Heart left ventricle (tissue), 16 donors: ENCODE measurements around the gene PCYOX1L. TPM values are rescaled to one million over a fixed set of nuclear protein-coding genes. Genes with fewer than 3 reads are reported as not detected.
A peak's percentile ranks its signal among the peaks of the same experiment; 100 is the strongest.
"Not testable (repeated sequence)": the region's sequence is repeated elsewhere in the genome, so short reads cannot be mapped to it uniquely, and the experiment has no call there.

ENCODE experiments used
- ATAC-seq, 4 donors: fragments of 200-7000 bp; cut with Tn5 transposase; one replicate each; pipeline ENCODE4 v1.9.1; 2020 to 2022; ENCODE audit warnings: moderate library complexity in 4 of 4, mild to moderate bottlenecking in 3 of 4, moderate number of reproducible peaks in 1 of 4
- DNase-seq, 5 donors: peaks; one replicate each; pipeline ENCODE4 v3.0.0-alpha.2; 2020
- H3K27ac ChIP-seq, 12 donors: fragments of 200-600 bp; sonication (generic) in 4 of 12; one replicate each; pipeline versions ENCODE4 v1.5.0 to v1.8.0; 2016 to 2022; ENCODE audit warnings: mild to moderate bottlenecking in 2 of 12
- H3K27me3 ChIP-seq, 9 donors: fragments of 200-600 bp; sonication (generic) in 2 of 9; one replicate each; pipeline versions ENCODE4 v1.5.1 to v1.8.0; 2016 to 2022; ENCODE audit warnings: mild to moderate bottlenecking in 3 of 9
- H3K36me3 ChIP-seq, 9 donors: fragments of 200-600 bp; sonication (generic) in 2 of 9; one replicate each; pipeline versions ENCODE4 v1.5.0 to v1.8.0; 2018 to 2022; ENCODE audit warnings: mild to moderate bottlenecking in 2 of 9
- H3K4me1 ChIP-seq, 12 donors: fragments of 200-600 bp; sonication (generic) in 4 of 12; one replicate each; pipeline versions ENCODE4 v1.5.0 to v1.8.0; 2016 to 2022; ENCODE audit warnings: mild to moderate bottlenecking in 3 of 12
- H3K4me3 ChIP-seq, 12 donors: fragments of 200-600 bp; sonication (generic) in 4 of 12; one replicate each; pipeline versions ENCODE4 v1.5.0 to v1.8.0; 2017 to 2022; ENCODE audit warnings: mild to moderate bottlenecking in 9 of 12, moderate library complexity in 4 of 12
- H3K9me3 ChIP-seq, 12 donors: fragments of 200-600 bp; sonication (generic) in 4 of 12; one replicate each; pipeline versions ENCODE4 v1.5.0 to v1.8.0; 2016 to 2022; ENCODE audit warnings: mild to moderate bottlenecking in 1 of 12
- CTCF ChIP-seq, 12 donors: fragments of 200-600 bp; sonication (generic) in 4 of 12; IDR thresholded peaks; one replicate each; pipeline versions ENCODE4 v1.5.0 to v1.8.0; 2018 to 2022; ENCODE audit warnings: antibody characterized with exemption in 12 of 12, mild to moderate bottlenecking in 5 of 12
- POLR2A ChIP-seq, 2 donors: fragments of 450-650 bp; IDR thresholded peaks; one replicate each; pipeline ENCODE4 v1.6.1; 2017; ENCODE audit warnings: antibody characterized with exemption in 2 of 2, mild to moderate bottlenecking in 2 of 2, moderate library complexity in 2 of 2
- WGBS, 4 donors: extraction: QIAGEN DNeasy Blood & Tissue Kit in 2 of 4; methylation state at CpG; one replicate each; pipeline versions ENCODE4 v1.1.5 to v1.1.7; 2013 to 2018; 5-methylcytosine and 5-hydroxymethylcytosine counted together
- intact Hi-C, 10 donors: fragments of 100-400 bp; cut with DNase I; formaldehyde crosslinking; loops; one replicate each; pipeline versions ENCODE4 v1.11.1 to v1.14.2; 2022
- polyA plus RNA-seq, 2 donors: library from polyadenylated mRNA; stranded (reverse); fragments of 200-250 nt; gene quantifications; one replicate each; pipeline ENCODE4 v1.2.3, GENCODE V29; 2013
- total RNA-seq, 9 donors: library from RNA; depleted of rRNA in 2 of 9; stranded (reverse); fragments of >200 nt in 2 of 9; fragmentation: NEBNext Ultra II Directional in 3 of 9; extraction: Animal tissue kit (Norgen Biotek cat#: 25700) in 3 of 9; gene quantifications; one replicate each; pipeline versions ENCODE4 v1.1.0 to v1.2.4, GENCODE V29; 2016 to 2023
- donor health status: ischemic (EF 13 %, LVEDD 7.1; RV severe dilation, severe dysfunction).
- donor health status: healthy with polysubstance abuse.
- donor health status: DM: no; HTN: yes; CAD: no.
- donor health status: DM: no; HTN: no; CAD: no.
- donor health status: ischemic (EF 25% LVEDD 6.9; RV normal size, moderate dysfunction).
- donor health status: ischemic (EF 25% LVEDD 5.7; RV mildly dilated, moderate dysfunction).
- donor health status: healthy.
- donor health status: DM: yes; HTN: yes; CAD: no.
- donor health status: ischemic (EF 35%, LVEDD 5.7; RV mildly dilated, moderate dysfunction).
- donor health status: nonischemic (EF 11% LVEDD 7.7; RV severe dilation, severe dysfunction).
- donor health status: DM: yes; HTN: yes; CAD: no.
- donor health status: PGD.
- donor health status: ischemic (EF 29% LVEDD 5.4; RV normal size, mild dysfunction).
- donor health status: nonischemic (EF 23%, LVEDD 6.1; RV moderate dilation, normal function).

Gene PCYOX1L
- total and polyA plus RNA-seq, 11 donors, result 2.3 to 6.8 (median 3.7) TPM

GRCh38 chr5:149389552-149390495 is 32.0 kb downstream of the PCYOX1L start:
- H3K27me3 ChIP-seq, result no peaks in the 10 kb centered on the region
- ATAC-seq (no peak), DNase-seq (peak in 1 of 5 donors; percentile 4)
- intact Hi-C loops, result loop anchor here in 3 of 10 donors (5.0 kb wide), 1 partner anchor 32 kb away; no protein-coding TSS in a partner anchor
- peaks cover 3 to 64% (median 40%) of the 10 kb centered on the region in 12 donors for H3K4me1 ChIP-seq
- WGBS, 4 donors, result 69 to 87% (median 79%) methylated on average over 11 of the region's 11 CpGs
- peak overlapping the region in 11 of 12 donors; percentile 51 to 98 (median 91) for H3K27ac ChIP-seq
- no peak overlapping the region for H3K4me3 ChIP-seq
- TF ChIP-seq POLR2A (IDR thresholded peaks at IDR 0.05) (no peak), CTCF (IDR thresholded peaks at IDR 0.05) (no peak)
- H3K9me3 ChIP-seq, result peaks cover 0 to 5% (median 0%) of the 10 kb centered on the region in 12 donors
- H3K36me3 ChIP-seq, result no peaks in the 10 kb centered on the region

GRCh38 chr5:149391076-149391475 is 33.2 kb downstream of the PCYOX1L start:
- ATAC-seq, intact Hi-C loops: not testable (repeated sequence)
- H3K4me1 ChIP-seq, result peaks cover 0 to 53% (median 36%) of the 10 kb centered on the region in 12 donors

GRCh38 chr5:149391524-149391923 is 33.7 kb downstream of the PCYOX1L start:
- no peak overlapping the region for H3K4me3 ChIP-seq
- no peak for TF ChIP-seq CTCF (IDR thresholded peaks at IDR 0.05)
- TF ChIP-seq POLR2A (IDR thresholded peaks at IDR 0.05), result no peak
- peaks cover 0 to 5% (median 0%) of the 10 kb centered on the region in 12 donors for H3K9me3 ChIP-seq
- WGBS, 4 donors, result 57 to 74% (median 67%) methylated on average over 6 of the region's 6 CpGs
- intact Hi-C loops, result no loop called here
- ATAC-seq (no peak), DNase-seq (no peak)
- H3K4me1 ChIP-seq, result peaks cover 0 to 48% (median 31%) of the 10 kb centered on the region in 12 donors
- no peaks in the 10 kb centered on the region for H3K36me3 ChIP-seq
- peak overlapping the region in 4 of 12 donors; percentile 1 to 93 (median 42) for H3K27ac ChIP-seq
- no peaks in the 10 kb centered on the region for H3K27me3 ChIP-seq

More at GRCh38 chr5:149391076-149391475, 33.2 kb downstream of the PCYOX1L start:
- peak overlapping the region in 5 of 12 donors; percentile 1 to 93 (median 33) for H3K27ac ChIP-seq
- not testable (repeated sequence) for H3K4me3 ChIP-seq, H3K27me3 ChIP-seq, H3K9me3 ChIP-seq, H3K36me3 ChIP-seq
- WGBS, 4 donors, result 84 to 94% (median 87%) methylated on average over 4 to 6 of the region's 6 CpGs
- peak in 1 of 5 donors; percentile 11 for DNase-seq

GRCh38 chr5:149392718-149393117 is 34.9 kb downstream of the PCYOX1L start:
- intact Hi-C loops, result no loop called here
- TF ChIP-seq CTCF (IDR thresholded peaks at IDR 0.05) (no peak), POLR2A (IDR thresholded peaks at IDR 0.05) (no peak)
- DNase-seq, result no peak
- WGBS, 4 donors, result 86 to 96% (median 90%) methylated on average over 19 of the region's 19 CpGs
- ATAC-seq, result no peak
- Histone ChIP-seq H3K36me3 (no peaks in the 10 kb centered on the region), H3K4me3 (no peak overlapping the region), H3K27me3 (no peaks in the 10 kb centered on the region), H3K9me3 (peaks cover 0 to 5% (median 0%) of the 10 kb centered on the region in 12 donors), H3K27ac (peak overlapping the region in 1 of 12 donors; percentile 93), H3K4me1 (peaks cover 0 to 36% (median 20%) of the 10 kb centered on the region in 12 donors)

- intact Hi-C loops, result loop anchor here in 1 of 10 donors (1.0 kb wide), 1 partner anchor 19 kb away; no protein-coding TSS in a partner anchor
- H3K27me3 ChIP-seq, H3K27ac ChIP-seq, ATAC-seq, H3K36me3 ChIP-seq, H3K4me3 ChIP-seq, H3K9me3 ChIP-seq, DNase-seq: not testable (repeated sequence)
- peaks cover 0 to 15% (median 0%) of the 10 kb centered on the region in 12 donors for H3K4me1 ChIP-seq
Measured at GRCh38 chr5:149394996-149395395, 37.1 kb downstream of the PCYOX1L start.
